NCI-H146 treated with DMSO at 0.1 percent for 48 hours (cell line): ENCODE data around the gene CELF5.

Experiments
- DNase-seq: peaks from one replicate; lab custom pipeline; 2025; ENCODE audit not compliant: unreplicated experiment; lab: John Stamatoyannopoulos, UW

Gene CELF5

DNA sequence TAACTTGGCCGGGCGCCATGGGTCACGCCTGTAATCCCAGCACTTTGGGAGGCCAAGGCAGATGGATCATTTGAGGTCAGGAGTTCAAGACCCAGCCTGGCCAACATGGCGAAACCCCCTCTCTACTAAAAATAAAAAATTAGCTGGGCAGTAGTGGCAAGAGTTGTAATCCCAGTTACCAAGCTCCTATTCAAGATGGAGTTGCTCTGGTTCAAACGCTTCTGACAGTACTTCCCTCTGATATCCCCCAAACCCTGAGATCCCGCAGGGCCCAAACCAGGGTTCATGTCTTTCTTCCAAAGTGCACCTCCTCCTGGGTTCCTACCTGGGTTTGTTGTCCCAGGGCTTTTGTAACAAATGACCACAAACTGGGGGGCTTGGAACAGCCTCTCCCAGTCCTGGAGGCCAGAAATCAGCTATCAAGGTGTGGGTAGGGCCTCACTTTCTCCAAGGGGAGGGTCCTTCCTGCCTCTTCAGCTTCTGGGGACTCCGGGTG lies 13.7 kb downstream of the CELF5 start:
- DNase-seq = no peak

GRCh38 chr19:3239367-3239766 lies 14.9 kb downstream of the CELF5 start:
- no peak for DNase-seq

DNA sequence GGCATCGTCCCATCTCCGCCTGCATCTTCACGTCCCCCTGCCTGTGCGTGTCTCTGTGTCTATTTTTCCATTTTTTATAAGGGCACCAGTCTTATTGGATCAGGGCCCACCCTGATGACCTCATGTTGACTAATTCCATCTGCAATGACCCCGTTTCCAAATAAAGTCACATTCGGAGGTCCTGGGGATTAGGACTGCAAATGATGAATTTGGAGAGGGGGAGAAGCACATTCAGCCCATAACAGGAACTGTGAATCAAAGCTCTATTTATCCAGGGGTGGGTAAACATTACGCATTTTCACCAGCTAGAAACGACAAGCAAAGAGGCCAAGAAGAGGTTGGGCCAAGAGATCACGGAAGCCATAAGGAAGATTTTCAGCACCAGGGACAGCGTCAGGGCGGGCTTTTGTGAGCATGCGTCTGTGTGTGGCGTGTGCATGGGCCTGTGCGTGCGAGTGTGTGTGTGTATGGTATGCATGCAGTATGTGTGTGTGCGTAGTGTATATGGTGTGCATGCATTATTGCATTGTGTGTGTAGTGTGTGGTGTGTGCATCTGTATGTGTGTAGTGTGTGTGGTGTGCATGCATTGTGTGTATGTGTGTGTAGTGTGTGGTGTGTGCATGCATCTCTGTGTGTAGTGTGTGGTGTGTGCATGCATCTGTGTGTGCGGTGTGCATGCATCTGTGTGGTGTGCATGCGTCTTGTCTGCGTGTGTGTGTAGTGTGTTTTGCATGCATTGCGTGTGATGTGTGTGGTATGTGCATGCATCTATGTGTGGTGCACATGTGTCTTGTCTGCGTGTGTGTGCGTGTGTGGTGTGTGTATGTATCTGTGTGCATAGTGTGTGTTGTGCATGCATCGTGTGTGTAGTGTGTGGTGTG lies 19.6 kb downstream of the CELF5 start:
- no peak for DNase-seq

GRCh38 chr19:3245050-3245449 lies 20.6 kb downstream of the CELF5 start:
- DNase-seq = no peak

GRCh38 chr19:3248728-3249326 lies 24.4 kb downstream of the CELF5 start:
- no peak for DNase-seq

- DNase-seq = no peak
Observed at GRCh38 chr19:3249408-3249807, 24.9 kb downstream of the CELF5 start.

GRCh38 chr19:3250675-3251074 lies 26.2 kb downstream of the CELF5 start:
- no peak for DNase-seq

DNA sequence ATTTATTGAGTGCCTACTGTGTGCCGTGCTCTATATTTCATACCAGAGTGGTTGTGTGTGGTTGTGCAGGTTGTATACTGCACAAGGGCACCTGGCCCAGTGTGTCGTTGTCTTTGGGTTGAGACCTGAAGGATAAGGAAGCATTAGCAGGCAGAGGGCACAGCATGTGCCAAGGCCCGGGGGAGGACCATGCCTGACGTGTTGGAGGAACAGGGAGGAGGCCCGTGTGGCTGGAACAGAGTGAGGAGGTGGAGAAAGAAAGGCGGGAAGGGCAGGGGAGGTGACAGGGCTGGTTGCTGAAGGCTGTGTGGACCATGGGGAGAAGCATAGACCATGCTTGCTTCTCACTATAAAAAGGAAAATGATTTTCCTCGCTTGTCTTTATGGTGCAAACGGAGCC lies 26.8 kb downstream of the CELF5 start:
- no peak for DNase-seq

GRCh38 chr19:3252650-3253049 lies 28.2 kb downstream of the CELF5 start:
- no peak for DNase-seq

GRCh38 chr19:3253270-3253669 lies 28.8 kb downstream of the CELF5 start:
- DNase-seq = no peak

GRCh38 chr19:3254520-3254919 lies 30.1 kb downstream of the CELF5 start:
- DNase-seq = no peak

GRCh38 chr19:3257071-3257470 lies 32.6 kb downstream of the CELF5 start:
- DNase-seq = no peak

DNA sequence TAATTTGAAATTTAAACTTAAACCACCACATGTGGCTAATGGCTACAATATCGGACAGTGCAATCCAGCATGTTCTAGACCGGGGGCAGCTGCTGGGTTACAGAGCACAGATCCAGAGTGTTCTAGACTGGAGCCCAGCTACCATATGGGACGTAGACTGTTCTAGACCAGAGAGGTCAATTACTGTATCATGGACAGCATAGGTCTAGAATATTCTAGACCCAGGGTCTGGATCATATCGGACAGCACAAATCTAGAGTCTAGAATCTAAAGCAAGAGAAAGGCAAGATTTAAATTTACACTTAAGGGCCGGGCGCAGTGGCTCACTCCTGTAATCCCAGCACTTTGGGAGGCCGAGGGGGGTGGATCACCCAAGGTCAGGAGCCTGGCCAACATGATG lies 37.9 kb downstream of the CELF5 start:
- no peak for DNase-seq

DNA sequence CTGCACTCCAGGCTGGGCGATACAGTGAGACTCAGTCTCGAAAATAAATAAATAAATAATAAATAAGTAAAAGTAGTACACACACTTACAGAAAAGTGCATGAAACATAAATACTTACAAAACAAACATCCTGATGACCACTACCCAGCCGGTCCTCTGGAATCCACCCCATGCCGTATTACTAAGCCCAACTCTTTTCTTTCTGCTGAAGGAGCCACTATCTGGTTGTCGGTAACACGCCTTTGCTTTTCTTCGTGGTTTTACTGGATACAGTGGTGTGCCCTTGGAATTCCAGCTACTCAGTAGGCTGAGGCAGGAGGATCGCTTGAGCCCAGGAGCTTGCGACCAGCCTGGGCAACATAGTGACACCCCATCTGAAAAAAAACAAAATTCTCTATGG lies 39.4 kb downstream of the CELF5 start:
- DNase-seq = no peak

- DNase-seq = no peak
Observed at GRCh38 chr19:3265432-3265831, 41.0 kb downstream of the CELF5 start.

DNA sequence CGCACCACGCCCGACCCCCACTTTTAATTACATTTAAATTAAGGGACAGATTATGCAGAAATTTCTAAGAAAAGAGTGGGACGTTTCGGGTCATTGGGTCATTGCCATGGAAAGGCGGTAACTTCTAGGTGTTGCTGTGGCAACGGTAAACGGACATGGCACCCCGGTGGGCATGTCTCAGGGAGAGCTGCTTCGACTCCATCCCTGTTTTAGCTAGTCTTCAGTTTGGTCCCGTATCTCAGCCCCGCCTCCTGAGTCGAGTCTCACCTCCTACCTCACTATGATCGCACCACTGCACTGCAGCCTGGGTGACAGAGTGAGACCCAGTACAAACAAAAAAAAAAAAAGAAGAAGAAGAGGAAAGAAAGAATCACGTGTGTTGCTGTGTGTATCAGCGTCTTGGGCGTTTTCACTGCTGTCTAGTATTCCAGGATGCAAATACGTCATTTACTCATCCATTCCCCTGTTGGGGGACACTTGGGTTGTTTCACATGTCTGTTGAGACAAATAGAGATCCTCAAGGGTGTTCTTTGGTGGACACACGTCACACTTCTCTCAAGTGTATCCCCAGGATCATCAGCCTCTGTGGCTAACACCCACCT lies 41.7 kb downstream of the CELF5 start:
- no peak for DNase-seq

- DNase-seq = no peak
Observed at GRCh38 chr19:3266792-3267514, 42.5 kb downstream of the CELF5 start.

DNA sequence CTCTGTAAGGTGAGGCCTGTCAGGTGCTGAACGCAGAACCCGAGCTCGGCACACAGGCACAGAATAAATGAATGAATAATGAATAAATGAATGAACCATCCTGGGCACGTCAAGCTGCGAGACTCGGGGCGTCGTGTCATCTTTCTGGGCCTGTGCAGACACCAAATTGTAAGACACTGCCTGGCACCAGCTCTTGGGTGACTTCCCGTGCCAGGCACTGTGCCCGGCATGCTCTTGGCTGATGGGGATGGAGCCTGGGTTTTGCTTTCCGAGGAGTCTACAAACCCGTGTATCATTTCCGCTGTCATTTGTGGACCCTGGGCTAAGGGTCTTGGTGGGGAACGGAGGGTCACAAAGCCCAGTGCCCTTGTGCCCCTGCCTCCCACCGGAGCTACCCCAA lies 43.9 kb downstream of the CELF5 start:
- DNase-seq = no peak

DNA sequence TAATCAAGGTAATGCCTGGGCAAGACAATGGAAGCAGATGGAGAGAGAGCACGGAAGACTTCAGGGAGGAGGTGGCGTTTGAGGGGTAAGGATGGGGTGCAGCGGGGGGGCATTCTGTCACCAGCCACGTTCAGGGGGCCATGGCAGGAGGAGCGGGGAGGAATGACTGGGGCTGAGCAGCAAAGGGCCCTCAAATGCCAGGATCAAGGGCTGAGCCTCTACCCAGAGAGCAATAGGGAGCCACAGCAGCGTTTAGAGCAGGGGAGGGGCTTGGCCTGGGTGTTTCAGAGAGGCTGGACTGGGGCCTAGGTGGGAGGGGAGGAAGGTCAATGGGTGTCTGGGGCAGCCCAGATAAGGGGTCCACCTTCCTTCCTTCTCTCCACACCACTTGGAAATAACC lies 44.3 kb downstream of the CELF5 start:
- no peak for DNase-seq

DNA sequence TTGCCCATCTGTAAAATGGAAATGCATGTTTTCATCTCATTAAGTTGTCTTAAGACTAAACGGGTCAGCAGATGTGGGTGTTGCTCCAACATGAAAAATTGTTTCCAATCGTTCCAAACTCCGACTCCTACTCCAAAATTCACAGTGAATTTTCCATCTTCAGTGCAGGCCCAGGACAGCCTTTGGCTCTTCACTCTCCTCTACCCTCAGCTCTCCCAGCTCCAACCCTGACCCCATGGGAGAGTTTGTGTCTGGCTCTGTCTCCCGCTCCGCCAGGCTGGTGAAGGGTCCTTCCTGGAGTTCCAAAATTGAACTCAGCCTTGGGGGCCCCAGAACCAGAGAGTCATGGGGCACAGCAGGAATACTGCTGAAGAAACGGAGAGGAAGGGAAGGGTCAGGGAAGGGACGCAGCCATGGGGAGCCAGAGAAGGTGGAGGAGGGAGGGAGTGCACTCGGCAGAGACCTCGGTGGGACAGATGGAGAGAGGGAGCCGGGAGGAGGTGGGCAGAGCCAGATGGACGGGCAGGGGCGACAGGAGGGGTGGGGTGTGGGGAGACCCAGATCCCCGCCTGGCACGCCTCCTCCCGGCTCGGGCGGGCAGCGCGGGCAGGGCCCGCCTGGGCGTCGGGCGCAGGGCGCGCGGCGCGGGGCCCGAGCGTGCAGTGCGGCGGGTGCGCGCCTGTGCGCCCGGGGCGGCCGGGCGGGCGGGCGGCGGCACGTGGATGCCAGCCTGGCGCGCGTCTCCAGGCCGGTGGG lies 45.6 kb downstream of the CELF5 start:
- no peak for DNase-seq

DNA sequence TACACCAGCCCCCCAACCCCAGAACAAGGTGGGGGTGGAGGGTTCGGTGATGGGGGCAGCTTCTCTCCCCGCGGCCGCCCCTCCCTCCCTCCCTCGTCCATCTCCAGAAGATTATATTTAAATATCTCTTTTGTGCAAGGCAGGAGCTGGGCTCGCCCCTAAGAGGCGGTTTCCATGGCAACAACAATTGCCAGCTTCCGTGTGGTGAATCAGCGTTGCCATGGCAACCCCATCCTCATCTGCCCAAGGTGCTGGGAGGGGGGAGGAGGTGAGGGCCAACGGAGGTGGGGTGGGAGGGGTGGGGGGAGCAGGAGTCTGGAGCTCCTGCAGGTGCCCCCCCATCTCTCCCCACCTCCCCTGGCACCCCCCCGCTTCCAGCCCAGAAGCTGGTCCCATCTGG lies 46.4 kb downstream of the CELF5 start:
- peak; percentile 72 for DNase-seq
